GM21528 (cell line): ENCODE data around the gene NPAS4.
"Not testable (repeated sequence)": the region's sequence is repeated elsewhere in the genome, so short reads cannot be mapped to it uniquely, and the experiment has no call there.

ENCODE experiments used
- ATAC-seq: cut with Tn5 transposase; IDR thresholded peaks from one replicate; pipeline ENCODE4 v1.9.1; 2021; ENCODE audit warnings: mild to moderate bottlenecking, moderate library complexity; ENCODE audit not compliant: unreplicated experiment, low FRiP score

NPAS4 gene

GRCh38 chr11:66450560-66450959, 29.7 kb downstream of the NPAS4 start:
- ATAC-seq, result no peak

- no peak for ATAC-seq
Observed at GRCh38 chr11:66451663-66452062, 30.8 kb downstream of the NPAS4 start.

GRCh38 chr11:66454247-66454646, 33.4 kb downstream of the NPAS4 start:
- ATAC-seq, result no peak

GRCh38 chr11:66454828-66455227, 34.0 kb downstream of the NPAS4 start:
- ATAC-seq, result no peak

GRCh38 chr11:66457826-66458225, 37.0 kb downstream of the NPAS4 start:
- ATAC-seq, result no peak

GRCh38 chr11:66459138-66459778, 38.4 kb downstream of the NPAS4 start:
- ATAC-seq, result no peak

GRCh38 chr11:66462010-66462409, 41.2 kb downstream of the NPAS4 start:
- ATAC-seq, result no peak

GRCh38 chr11:66462911-66463310, 42.1 kb downstream of the NPAS4 start:
- no peak for ATAC-seq

GRCh38 chr11:66464116-66464515, 43.3 kb downstream of the NPAS4 start:
- not testable (repeated sequence) for ATAC-seq

- ATAC-seq, result no peak
Observed at GRCh38 chr11:66464916-66465315, 44.1 kb downstream of the NPAS4 start.

- ATAC-seq, result no peak
Observed at GRCh38 chr11:66465373-66466224, 44.8 kb downstream of the NPAS4 start.

- peak; percentile 74 for ATAC-seq
Observed at GRCh38 chr11:66466225-66467033, 45.6 kb downstream of the NPAS4 start, which contains the start of gene PELI3. TSS of gene PELI3 (plus strand) at chr11:66466905. CDS start at chr11:66468129, 1,224 bp downstream.

GRCh38 chr11:66467034-66467659, 46.3 kb downstream of the NPAS4 start:
- ATAC-seq, result peak; percentile 28

- no peak for ATAC-seq
Observed at GRCh38 chr11:66467756-66468155, 46.9 kb downstream of the NPAS4 start.

GRCh38 chr11:66468691-66469090, 47.9 kb downstream of the NPAS4 start:
- no peak for ATAC-seq

- no peak for ATAC-seq
Observed at GRCh38 chr11:66469441-66469840, 48.6 kb downstream of the NPAS4 start.

- no peak for ATAC-seq
Observed at GRCh38 chr11:66470015-66470414, 49.2 kb downstream of the NPAS4 start.

- ATAC-seq, result no peak
Observed at GRCh38 chr11:66471142-66471541, 50.3 kb downstream of the NPAS4 start.

GRCh38 chr11:66472054-66472453, 51.2 kb downstream of the NPAS4 start:
- ATAC-seq, result no peak

GRCh38 chr11:66473167-66473566, 52.3 kb downstream of the NPAS4 start:
- no peak for ATAC-seq
